Measurements from ENCODE around the gene LRRC55.

GRCh38 chr11:57216463-57216862, 34.7 kb downstream of the LRRC55 start:
- no peak for TF ChIP-seq YY1 (IDR thresholded peaks at IDR 0.05; ENCODE audit: insufficient read depth, insufficient read length)
- TF ChIP-seq SUZ12 (IDR thresholded peaks at IDR 0.05; ENCODE audit: extremely low read depth, insufficient read depth, insufficient read length): no peak
- TF ChIP-seq ZNF274 (IDR thresholded peaks at IDR 0.05; ENCODE audit: low read depth, low read length): no peak

Data from NT2/D1 (cell line).